Measurements from ENCODE around the gene FAM98A. TPM values are rescaled to one million over a fixed set of nuclear protein-coding genes. Genes with fewer than 3 reads are reported as not detected.

The FAM98A gene
- total RNA-seq, 2 experiments from 2014 or later, result 42.9 to 61.5 TPM

GRCh38 chr2:33560017-33560416 is 39.1 kb downstream of the FAM98A start:
- H3K9me3 Mint-ChIP-seq (ENCODE audit: low read depth), result no peaks in the 10 kb centered on the region
- DNase-seq, result no peak
- no peak overlapping the region for H3K4me3 Mint-ChIP-seq
- ChIA-PET CTCF (no interaction called here), POLR2A (no interaction called here)
- H3K27me3 Mint-ChIP-seq, result no peaks in the 10 kb centered on the region
- no peak overlapping the region for H3K27ac Mint-ChIP-seq
- ATAC-seq, result no peak
- peaks cover 2% of the 10 kb centered on the region for H3K36me3 Mint-ChIP-seq (ENCODE audit: low read depth)
- intact Hi-C loops (cut with DNase I, micrococcal nuclease), result no loop called here
- H3K4me1 Mint-ChIP-seq, result no peaks in the 10 kb centered on the region

GRCh38 chr2:33559328-33559727 is 39.8 kb downstream of the FAM98A start:
- POLR2A ChIA-PET, result no interaction called here
- intact Hi-C loops (cut with DNase I, micrococcal nuclease), result no loop called here
- CTCF ChIA-PET, result no interaction called here
- Mint-ChIP-seq H3K27ac (no peak overlapping the region), H3K36me3 (ENCODE audit: low read depth) (peaks cover 2% of the 10 kb centered on the region), H3K4me1 (no peaks in the 10 kb centered on the region), H3K9me3 (ENCODE audit: low read depth) (no peaks in the 10 kb centered on the region), H3K4me3 (no peak overlapping the region), H3K27me3 (no peaks in the 10 kb centered on the region)
- ATAC-seq (no peak), DNase-seq (no peak)

- no peak for ATAC-seq
- H3K9me3 Mint-ChIP-seq (ENCODE audit: low read depth), result peaks cover 2% of the 10 kb centered on the region
- no peak for DNase-seq
- H3K4me3 Mint-ChIP-seq, result no peak overlapping the region
- ChIA-PET POLR2A (no interaction called here), CTCF (interaction anchor here (0.6 to 1.4 kb wide), 2 partner anchors 27 to 1347 kb away, joined by 3 to 7 read pairs; no protein-coding TSS in a partner anchor)
- no peaks in the 10 kb centered on the region for H3K4me1 Mint-ChIP-seq
- no peaks in the 10 kb centered on the region for H3K27me3 Mint-ChIP-seq
- no peak overlapping the region for H3K27ac Mint-ChIP-seq
- intact Hi-C loops (cut with DNase I, micrococcal nuclease), result no loop called here
- peaks cover 2% of the 10 kb centered on the region for H3K36me3 Mint-ChIP-seq (ENCODE audit: low read depth)
Observed at GRCh38 chr2:33555681-33556080, 43.4 kb downstream of the FAM98A start.

- ATAC-seq (no peak), DNase-seq (no peak)
- no peaks in the 10 kb centered on the region for H3K27me3 Mint-ChIP-seq
- POLR2A ChIA-PET, result no interaction called here
- CTCF ChIA-PET, result interaction anchor here (0.8 to 1.5 kb wide), 3 partner anchors 11 to 116 kb away, joined by 3 to 4 read pairs (median 3); no protein-coding TSS in a partner anchor
- H3K36me3 Mint-ChIP-seq (ENCODE audit: low read depth), result peaks cover 2% of the 10 kb centered on the region
- H3K9me3 Mint-ChIP-seq (ENCODE audit: low read depth), result peaks cover 2% of the 10 kb centered on the region
- H3K4me1 Mint-ChIP-seq, result no peaks in the 10 kb centered on the region
- H3K27ac Mint-ChIP-seq, result no peak overlapping the region
- no peak overlapping the region for H3K4me3 Mint-ChIP-seq
- intact Hi-C loops (cut with DNase I, micrococcal nuclease), result no loop called here
Observed at GRCh38 chr2:33552758-33553461, 46.2 kb downstream of the FAM98A start.

DNA sequence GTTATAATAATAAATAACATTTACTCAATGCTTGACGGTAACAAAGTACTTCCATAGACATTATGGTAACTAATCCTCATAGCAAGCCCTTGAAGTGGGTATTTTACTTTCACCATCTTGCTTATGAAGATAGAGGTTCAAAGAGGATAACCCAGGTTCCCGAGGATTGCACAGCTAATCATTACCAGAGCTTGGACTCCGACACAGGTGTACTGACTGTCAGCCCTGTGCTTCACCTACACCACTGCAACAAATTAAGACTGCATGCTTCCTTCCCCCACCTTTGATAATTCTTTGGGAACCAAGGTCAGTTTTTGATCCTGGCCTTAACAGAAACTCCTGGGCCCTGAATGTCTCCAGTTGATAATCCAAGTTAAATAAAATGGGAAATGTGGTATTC is 48.9 kb downstream of the FAM98A start:
- Mint-ChIP-seq H3K4me3 (no peak overlapping the region), H3K9me3 (ENCODE audit: low read depth) (peaks cover 2% of the 10 kb centered on the region)
- no peak for ATAC-seq

DNA sequence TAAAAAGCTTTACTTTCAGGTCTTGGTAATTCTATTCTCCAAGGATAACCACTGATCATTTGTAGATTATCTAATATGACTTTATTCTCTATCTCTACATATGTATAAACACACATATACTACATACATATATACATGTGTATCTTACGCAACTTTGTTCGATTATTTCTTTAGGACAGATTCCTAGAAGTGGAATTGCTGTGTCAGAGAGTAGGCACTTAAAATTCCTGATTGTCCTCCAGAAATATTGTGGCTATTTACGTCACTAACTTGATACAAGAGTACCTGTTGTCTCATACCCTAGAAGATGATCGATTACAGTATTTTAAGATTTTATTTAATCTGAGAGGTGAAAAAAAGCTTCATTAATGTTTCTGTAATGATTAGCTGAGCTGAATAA is 57.9 kb downstream of the FAM98A start:
- peaks cover 2% of the 10 kb centered on the region for H3K9me3 Mint-ChIP-seq (ENCODE audit: low read depth)
- H3K27me3 Mint-ChIP-seq, result no peaks in the 10 kb centered on the region
- ChIA-PET CTCF (interaction anchor here (0.9 kb wide), 1 partner anchor 25 kb away, joined by 3 read pairs; no protein-coding TSS in a partner anchor), POLR2A (no interaction called here)
- no peak for ATAC-seq
- no peak for DNase-seq
- H3K4me1 Mint-ChIP-seq, result no peaks in the 10 kb centered on the region
- intact Hi-C loops (cut with DNase I, micrococcal nuclease), result no loop called here
- H3K36me3 Mint-ChIP-seq (ENCODE audit: low read depth), result no peaks in the 10 kb centered on the region
- no peak overlapping the region for H3K4me3 Mint-ChIP-seq
- H3K27ac Mint-ChIP-seq, result no peak overlapping the region

More for the DNA sequence above, 48.9 kb downstream of the FAM98A start:
- intact Hi-C loops (cut with DNase I, micrococcal nuclease), result no loop called here
- DNase-seq, result no peak
- CTCF ChIA-PET, result no interaction called here
- POLR2A ChIA-PET, result no interaction called here
- H3K4me1 Mint-ChIP-seq, result no peaks in the 10 kb centered on the region
- no peaks in the 10 kb centered on the region for H3K27me3 Mint-ChIP-seq
- no peaks in the 10 kb centered on the region for H3K36me3 Mint-ChIP-seq (ENCODE audit: low read depth)
- no peak overlapping the region for H3K27ac Mint-ChIP-seq

GRCh38 chr2:33535421-33535820 is 63.7 kb downstream of the FAM98A start:
- DNase-seq (no peak), ATAC-seq (no peak)
- Mint-ChIP-seq H3K4me3 (no peak overlapping the region), H3K27ac (no peak overlapping the region), H3K4me1 (no peaks in the 10 kb centered on the region), H3K27me3 (no peaks in the 10 kb centered on the region), H3K36me3 (ENCODE audit: low read depth) (no peaks in the 10 kb centered on the region), H3K9me3 (ENCODE audit: low read depth) (peaks cover 2% of the 10 kb centered on the region)
- ChIA-PET POLR2A (no interaction called here), CTCF (interaction anchor here (0.6 kb wide), 1 partner anchor 16 kb away, joined by 3 read pairs; no protein-coding TSS in a partner anchor)
- intact Hi-C loops (cut with DNase I, micrococcal nuclease), result no loop called here

Other genes starting within 250 kb of the FAM98A start
- 1 to 10 TPM; 3.9 to 4.5 TPM for gene RASGRP3, start 122.7 kb downstream of the FAM98A start, total RNA-seq